ENCODE data around the gene BLVRA. TPM values are rescaled to one million over a fixed set of nuclear protein-coding genes. Genes with fewer than 3 reads are reported as not detected.

Gene BLVRA
- total RNA-seq, 1 experiment from 2014 or later = 40.7 TPM

DNA sequence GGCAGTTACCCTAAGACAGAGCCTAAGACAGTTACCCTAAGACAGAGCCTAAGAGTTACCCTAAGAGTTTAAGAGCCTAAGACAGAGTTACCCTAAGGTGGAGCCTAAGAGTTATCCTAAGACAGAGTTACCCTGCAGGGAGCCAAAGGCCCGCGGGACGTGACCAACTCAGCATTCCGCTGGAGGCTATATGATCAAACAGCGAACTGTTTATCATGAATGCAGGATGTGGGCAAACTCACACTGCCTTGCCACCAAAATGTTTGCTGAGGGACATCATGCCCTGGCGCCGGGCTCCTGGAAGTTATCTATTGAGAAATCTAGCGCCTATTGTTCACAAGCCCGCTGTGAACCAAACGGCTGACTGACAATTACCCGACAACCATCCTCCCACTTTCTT is 49.9 kb downstream of the BLVRA start:
- H3K27me3 Mint-ChIP-seq (ENCODE audit: low read depth) = no peaks in the 10 kb centered on the region
- H3K9me3 Mint-ChIP-seq = peaks cover 5 to 12% of the 10 kb centered on the region in 2 experiments; a peak in 4 of 5 replicates
- H3K9ac ChIP-seq (ENCODE audit: extremely low read depth, insufficient read length, low read length) = no peak overlapping the region
- H3K4me2 ChIP-seq (ENCODE audit: insufficient read depth, insufficient read length, low read length) = no peak overlapping the region
- no peaks in the 10 kb centered on the region for H3K79me1 ChIP-seq (ENCODE audit: insufficient read depth, low read depth, low read length, poor library complexity, severe bottlenecking)
- H4K8ac ChIP-seq (replicated peaks; ENCODE audit: insufficient read length, low read depth, low read length) = no peak overlapping the region
- H3K4me1 ChIP-seq (ENCODE audit: insufficient read depth, low read length) = no peaks in the 10 kb centered on the region
- H3K18ac ChIP-seq (ENCODE audit: insufficient read length, low read depth, low read length) = no peak overlapping the region
- H3K27ac ChIP-seq (ENCODE audit: insufficient read length, low read depth, low read length) = no peak overlapping the region
- H2BK20ac ChIP-seq (ENCODE audit: low read depth, low read length, poor library complexity, severe bottlenecking) = no peak overlapping the region
- no peak overlapping the region for H3T11ph ChIP-seq (ENCODE audit: low read length)
- no peak overlapping the region for H3K56ac ChIP-seq (ENCODE audit: insufficient read length, low read depth, low read length)
- TF ChIP-seq, protein P1, sequence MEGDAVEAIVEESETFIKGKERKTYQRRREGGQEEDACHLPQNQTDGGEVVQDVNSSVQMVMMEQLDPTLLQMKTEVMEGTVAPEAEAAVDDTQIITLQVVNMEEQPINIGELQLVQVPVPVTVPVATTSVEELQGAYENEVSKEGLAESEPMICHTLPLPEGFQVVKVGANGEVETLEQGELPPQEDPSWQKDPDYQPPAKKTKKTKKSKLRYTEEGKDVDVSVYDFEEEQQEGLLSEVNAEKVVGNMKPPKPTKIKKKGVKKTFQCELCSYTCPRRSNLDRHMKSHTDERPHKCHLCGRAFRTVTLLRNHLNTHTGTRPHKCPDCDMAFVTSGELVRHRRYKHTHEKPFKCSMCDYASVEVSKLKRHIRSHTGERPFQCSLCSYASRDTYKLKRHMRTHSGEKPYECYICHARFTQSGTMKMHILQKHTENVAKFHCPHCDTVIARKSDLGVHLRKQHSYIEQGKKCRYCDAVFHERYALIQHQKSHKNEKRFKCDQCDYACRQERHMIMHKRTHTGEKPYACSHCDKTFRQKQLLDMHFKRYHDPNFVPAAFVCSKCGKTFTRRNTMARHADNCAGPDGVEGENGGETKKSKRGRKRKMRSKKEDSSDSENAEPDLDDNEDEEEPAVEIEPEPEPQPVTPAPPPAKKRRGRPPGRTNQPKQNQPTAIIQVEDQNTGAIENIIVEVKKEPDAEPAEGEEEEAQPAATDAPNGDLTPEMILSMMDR (conservative IDR thresholded peaks at IDR 0.05) = no peak
- H2BK15ac ChIP-seq (ENCODE audit: low read depth, low read length) = no peak overlapping the region
- H3K4ac ChIP-seq (ENCODE audit: low read depth, low read length) = no peak overlapping the region
- H2BK12ac ChIP-seq (ENCODE audit: insufficient read length, low read depth, low read length) = no peak overlapping the region
- no peak overlapping the region for H2AK5ac ChIP-seq (ENCODE audit: insufficient read length, low read length)
- H3K27me3 ChIP-seq (ENCODE audit: insufficient read depth, low read length) = no peaks in the 10 kb centered on the region
- no peak overlapping the region for H2AFZ ChIP-seq (ENCODE audit: low read length)
- H3K14ac ChIP-seq (ENCODE audit: insufficient read depth, low read length) = no peak overlapping the region
- H3K4me3 Mint-ChIP-seq = no peak overlapping the region
- H2BK5ac ChIP-seq (ENCODE audit: insufficient read length, low read length) = no peak overlapping the region
- H3K79me2 ChIP-seq (ENCODE audit: insufficient read depth, low read length) = no peaks in the 10 kb centered on the region
- H4K5ac ChIP-seq (ENCODE audit: insufficient read length, low read depth, low read length) = no peak overlapping the region
- H3K23me2 ChIP-seq (ENCODE audit: insufficient read length, low read depth, low read length, poor library complexity, severe bottlenecking) = no peaks in the 10 kb centered on the region
- peaks cover 9 to 16% of the 10 kb centered on the region in 2 experiments for H3K4me1 Mint-ChIP-seq
- no peak for DNase-seq
- H4K91ac ChIP-seq (ENCODE audit: insufficient read length, low read depth, low read length) = no peak overlapping the region
- peak overlapping the region in 1 of 3 experiments; percentile 82; a peak in 1 of 7 replicates for H3K27ac Mint-ChIP-seq
- no peak overlapping the region for H2BK120ac ChIP-seq (ENCODE audit: low read depth, low read length, poor library complexity, severe bottlenecking)
- peaks cover 25 to 34% (median 26%) of the 10 kb centered on the region in 3 experiments for H3K36me3 Mint-ChIP-seq (ENCODE audit: insufficient read depth in 1 of 3, low read depth in 3 of 3)
- no peaks in the 10 kb centered on the region for H4K20me1 ChIP-seq (ENCODE audit: control insufficient read depth, insufficient read depth, insufficient read length)
- no peak overlapping the region for H3K23ac ChIP-seq (ENCODE audit: insufficient read length, low read depth, low read length)
- no CpG with 5 or more reads among the region's 11 CpGs for WGBS (ENCODE audit: extremely low coverage, insufficient read length, low lambda C conversion rate)
- H3K9me3 ChIP-seq (ENCODE audit: control insufficient read depth, low read depth, low read length) = no peaks in the 10 kb centered on the region

Measured in H9 (cell line).